ENCODE measurements around the gene MRPL47. TPM values are rescaled to one million over a fixed set of nuclear protein-coding genes. Genes with fewer than 3 reads are reported as not detected.

The MRPL47 gene
- total and polyA plus RNA-seq, 2 of the 13 experiments (the other 11 are each of a cell fraction or from before 2014, with no cell fraction given), result 36.1 to 83.8 TPM

DNA sequence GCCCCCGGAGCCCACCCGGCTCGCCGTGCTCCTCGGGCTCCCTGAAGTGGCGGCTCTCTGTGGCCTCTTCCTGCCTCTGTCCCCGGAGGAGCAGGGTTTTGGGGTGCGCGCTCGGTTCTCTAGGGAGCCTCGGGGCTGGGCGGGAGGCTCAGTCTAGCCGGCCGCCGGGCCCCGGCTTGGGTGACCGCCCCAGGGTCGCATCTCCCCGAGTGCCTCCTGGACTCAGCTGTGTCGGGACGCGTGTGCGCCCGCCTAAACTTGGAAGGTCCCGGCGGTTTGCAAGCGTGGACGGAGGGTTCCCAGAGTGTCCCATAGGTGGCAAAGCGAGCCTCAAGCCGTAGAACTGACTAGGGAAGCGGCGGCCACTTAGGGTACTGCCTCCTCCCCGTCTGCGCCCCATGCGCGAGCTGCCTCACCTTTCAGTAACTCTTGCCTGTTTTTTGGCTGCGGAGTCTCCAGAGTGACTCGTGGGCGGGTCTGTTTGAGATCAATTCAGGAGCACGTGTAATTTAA, 41.1 kb downstream of the MRPL47 start (continued):
- TF ChIP-seq, protein P1, sequence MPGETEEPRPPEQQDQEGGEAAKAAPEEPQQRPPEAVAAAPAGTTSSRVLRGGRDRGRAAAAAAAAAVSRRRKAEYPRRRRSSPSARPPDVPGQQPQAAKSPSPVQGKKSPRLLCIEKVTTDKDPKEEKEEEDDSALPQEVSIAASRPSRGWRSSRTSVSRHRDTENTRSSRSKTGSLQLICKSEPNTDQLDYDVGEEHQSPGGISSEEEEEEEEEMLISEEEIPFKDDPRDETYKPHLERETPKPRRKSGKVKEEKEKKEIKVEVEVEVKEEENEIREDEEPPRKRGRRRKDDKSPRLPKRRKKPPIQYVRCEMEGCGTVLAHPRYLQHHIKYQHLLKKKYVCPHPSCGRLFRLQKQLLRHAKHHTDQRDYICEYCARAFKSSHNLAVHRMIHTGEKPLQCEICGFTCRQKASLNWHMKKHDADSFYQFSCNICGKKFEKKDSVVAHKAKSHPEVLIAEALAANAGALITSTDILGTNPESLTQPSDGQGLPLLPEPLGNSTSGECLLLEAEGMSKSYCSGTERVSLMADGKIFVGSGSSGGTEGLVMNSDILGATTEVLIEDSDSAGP (CRISPR knock-in tag; IDR thresholded peaks at IDR 0.05; ENCODE audit: borderline replicate concordance), result peak; percentile 9; the same call in 1 of the 2 replicates
- TF ChIP-seq, protein P2, sequence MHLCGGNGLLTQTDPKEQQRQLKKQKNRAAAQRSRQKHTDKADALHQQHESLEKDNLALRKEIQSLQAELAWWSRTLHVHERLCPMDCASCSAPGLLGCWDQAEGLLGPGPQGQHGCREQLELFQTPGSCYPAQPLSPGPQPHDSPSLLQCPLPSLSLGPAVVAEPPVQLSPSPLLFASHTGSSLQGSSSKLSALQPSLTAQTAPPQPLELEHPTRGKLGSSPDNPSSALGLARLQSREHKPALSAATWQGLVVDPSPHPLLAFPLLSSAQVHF (CRISPR knock-in tag; IDR thresholded peaks at IDR 0.05), result 0 out of 2 replicates have a peak, but pooled peaks have one; percentile 24
- TF ChIP-seq IKZF5 (CRISPR knock-in tag; IDR thresholded peaks at IDR 0.05) (0 out of 2 replicates have a peak, but pooled peaks have one; percentile 3), ZGPAT (CRISPR knock-in tag; IDR thresholded peaks at IDR 0.05) (0 out of 2 replicates have a peak, but pooled peaks have one; percentile 8), ZFP37 (CRISPR knock-in tag; IDR thresholded peaks at IDR 0.05; ENCODE audit: borderline replicate concordance) (no peak), ZNF274 (CRISPR knock-in tag; IDR thresholded peaks at IDR 0.05) (no peak; the same call in none of the 2 replicates), ZNF235 (CRISPR knock-in tag; IDR thresholded peaks at IDR 0.05; ENCODE audit: borderline replicate concordance) (peak; percentile 37; the same call in 1 of the 2 replicates), CBX5 (CRISPR knock-in tag; IDR thresholded peaks at IDR 0.05; ENCODE audit: borderline replicate concordance) (no peak), ZNF75D (CRISPR knock-in tag; IDR thresholded peaks at IDR 0.05; ENCODE audit: borderline replicate concordance) (no peak), ZNF335 (CRISPR knock-in tag; IDR thresholded peaks at IDR 0.05) (0 out of 2 replicates have a peak, but pooled peaks have one; percentile 13), ZNF670 (CRISPR knock-in tag; IDR thresholded peaks at IDR 0.05; ENCODE audit: borderline replicate concordance) (peak; percentile 37; the same call in 1 of the 2 replicates), AGO2 (optimal IDR thresholded peaks at IDR 0.05; ENCODE audit: low read depth, low read length) (peak; percentile 73), ZNF816 (CRISPR knock-in tag; IDR thresholded peaks at IDR 0.05; ENCODE audit: borderline replicate concordance) (0 out of 2 replicates have a peak, but pooled peaks have one; percentile 28), ZNF33A (CRISPR knock-in tag; IDR thresholded peaks at IDR 0.05; ENCODE audit: borderline replicate concordance) (no peak), ZBTB10 (CRISPR knock-in tag; IDR thresholded peaks at IDR 0.05; ENCODE audit: borderline replicate concordance) (0 out of 2 replicates have a peak, but pooled peaks have one; percentile 8)
- TF ChIP-seq, protein P3, sequence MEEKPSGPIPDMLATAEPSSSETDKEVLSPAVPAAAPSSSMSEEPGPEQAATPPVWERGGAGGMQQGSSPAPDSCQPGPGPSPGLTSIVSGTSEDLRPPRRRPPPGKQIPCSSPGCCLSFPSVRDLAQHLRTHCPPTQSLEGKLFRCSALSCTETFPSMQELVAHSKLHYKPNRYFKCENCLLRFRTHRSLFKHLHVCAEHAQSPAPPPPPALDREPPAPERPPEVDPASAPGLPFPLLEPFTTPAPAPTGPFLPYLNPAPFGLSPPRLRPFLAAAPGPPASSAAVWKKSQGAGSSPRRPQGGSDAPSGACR (CRISPR knock-in tag; IDR thresholded peaks at IDR 0.05), result no peak
- TF ChIP-seq, protein P4, sequence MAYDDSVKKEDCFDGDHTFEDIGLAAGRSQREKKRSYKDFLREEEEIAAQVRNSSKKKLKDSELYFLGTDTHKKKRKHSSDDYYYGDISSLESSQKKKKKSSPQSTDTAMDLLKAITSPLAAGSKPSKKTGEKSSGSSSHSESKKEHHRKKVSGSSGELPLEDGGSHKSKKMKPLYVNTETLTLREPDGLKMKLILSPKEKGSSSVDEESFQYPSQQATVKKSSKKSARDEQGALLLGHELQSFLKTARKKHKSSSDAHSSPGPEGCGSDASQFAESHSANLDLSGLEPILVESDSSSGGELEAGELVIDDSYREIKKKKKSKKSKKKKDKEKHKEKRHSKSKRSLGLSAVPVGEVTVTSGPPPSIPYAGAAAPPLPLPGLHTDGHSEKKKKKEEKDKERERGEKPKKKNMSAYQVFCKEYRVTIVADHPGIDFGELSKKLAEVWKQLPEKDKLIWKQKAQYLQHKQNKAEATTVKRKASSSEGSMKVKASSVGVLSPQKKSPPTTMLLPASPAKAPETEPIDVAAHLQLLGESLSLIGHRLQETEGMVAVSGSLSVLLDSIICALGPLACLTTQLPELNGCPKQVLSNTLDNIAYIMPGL (CRISPR knock-in tag; IDR thresholded peaks at IDR 0.05; ENCODE audit: borderline replicate concordance in 1 of 2, low read depth in 1 of 2), result peak in 1 of 2 experiments; percentile 78; a peak in 2 of 4 replicates
